GM13977 (cell line): ENCODE results near the gene DLG2.

ENCODE experiments used
- DNase-seq: peaks from one replicate; pipeline ENCODE4 v3.0.0; 2012; ENCODE audit warnings: low spot score
- in situ Hi-C: fragments of 300-500 bp; cut with MboI; formaldehyde crosslinking; loops from one replicate; pipeline ENCODE4 v1.12.0; 2022; ENCODE audit warnings: low sequenced_read_pairs, low pct_unique_long_range_greater_than_20kb, mixed read lengths, inconsistent platforms; ENCODE audit not compliant: unreplicated experiment
- TF ChIP-seq, protein P1 (sequence below): IDR thresholded peaks from 2 replicates; pipeline ENCODE4 v1.5.1; 2012; ENCODE audit warnings: mild to moderate bottlenecking, control low read depth; ENCODE audit not compliant: insufficient read depth; ENCODE audit errors: extremely low read depth, missing control alignments

The DLG2 gene

DNA sequence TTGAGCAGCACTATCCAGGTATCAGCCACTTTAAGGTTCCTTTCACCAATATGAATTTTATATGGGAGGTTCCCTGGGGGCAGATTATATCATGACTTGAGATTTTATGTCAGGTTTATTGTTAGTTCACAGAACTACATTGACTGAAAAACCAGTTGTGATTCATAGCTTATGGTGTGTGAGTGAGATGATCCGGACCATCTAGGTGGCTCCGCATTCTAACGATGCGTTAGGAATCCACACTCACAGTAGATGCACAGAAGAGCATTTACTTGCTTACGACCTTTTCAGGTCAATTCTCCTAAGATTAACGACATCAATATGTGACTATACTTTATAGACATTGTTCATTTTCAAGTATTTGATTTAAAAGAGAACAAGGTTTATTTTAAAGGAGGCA lies 1356.7 kb downstream of the DLG2 start:
- no peak for DNase-seq
- TF ChIP-seq, protein P1, sequence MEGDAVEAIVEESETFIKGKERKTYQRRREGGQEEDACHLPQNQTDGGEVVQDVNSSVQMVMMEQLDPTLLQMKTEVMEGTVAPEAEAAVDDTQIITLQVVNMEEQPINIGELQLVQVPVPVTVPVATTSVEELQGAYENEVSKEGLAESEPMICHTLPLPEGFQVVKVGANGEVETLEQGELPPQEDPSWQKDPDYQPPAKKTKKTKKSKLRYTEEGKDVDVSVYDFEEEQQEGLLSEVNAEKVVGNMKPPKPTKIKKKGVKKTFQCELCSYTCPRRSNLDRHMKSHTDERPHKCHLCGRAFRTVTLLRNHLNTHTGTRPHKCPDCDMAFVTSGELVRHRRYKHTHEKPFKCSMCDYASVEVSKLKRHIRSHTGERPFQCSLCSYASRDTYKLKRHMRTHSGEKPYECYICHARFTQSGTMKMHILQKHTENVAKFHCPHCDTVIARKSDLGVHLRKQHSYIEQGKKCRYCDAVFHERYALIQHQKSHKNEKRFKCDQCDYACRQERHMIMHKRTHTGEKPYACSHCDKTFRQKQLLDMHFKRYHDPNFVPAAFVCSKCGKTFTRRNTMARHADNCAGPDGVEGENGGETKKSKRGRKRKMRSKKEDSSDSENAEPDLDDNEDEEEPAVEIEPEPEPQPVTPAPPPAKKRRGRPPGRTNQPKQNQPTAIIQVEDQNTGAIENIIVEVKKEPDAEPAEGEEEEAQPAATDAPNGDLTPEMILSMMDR = no peak
- in situ Hi-C loops = loop anchor here (25.0 kb wide), 1 partner anchor 433 kb away; no protein-coding TSS in a partner anchor

DNA sequence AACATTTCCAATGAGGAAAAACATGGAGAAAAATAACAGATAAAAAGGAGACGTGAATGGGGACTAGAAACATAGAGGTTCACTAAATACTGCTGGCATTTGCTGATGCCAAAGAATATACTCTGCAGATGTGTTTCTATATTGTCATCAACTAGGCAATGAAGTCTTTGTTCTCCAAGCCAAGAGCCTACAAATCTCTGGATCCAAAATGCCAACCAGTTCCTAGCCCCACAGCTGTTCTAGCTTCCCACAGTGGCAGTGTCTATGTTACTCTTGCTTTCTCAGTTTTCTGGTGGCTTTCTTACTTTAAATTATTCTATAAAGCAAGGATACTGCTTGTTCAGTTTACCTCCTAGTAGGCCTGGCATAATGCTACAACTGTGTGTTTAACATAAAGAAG lies 1363.1 kb downstream of the DLG2 start:
- in situ Hi-C loops = loop anchor here (25.0 kb wide), 1 partner anchor 427 kb away; no protein-coding TSS in a partner anchor
- DNase-seq = no peak
- TF ChIP-seq, protein P1 = no peak

DNA sequence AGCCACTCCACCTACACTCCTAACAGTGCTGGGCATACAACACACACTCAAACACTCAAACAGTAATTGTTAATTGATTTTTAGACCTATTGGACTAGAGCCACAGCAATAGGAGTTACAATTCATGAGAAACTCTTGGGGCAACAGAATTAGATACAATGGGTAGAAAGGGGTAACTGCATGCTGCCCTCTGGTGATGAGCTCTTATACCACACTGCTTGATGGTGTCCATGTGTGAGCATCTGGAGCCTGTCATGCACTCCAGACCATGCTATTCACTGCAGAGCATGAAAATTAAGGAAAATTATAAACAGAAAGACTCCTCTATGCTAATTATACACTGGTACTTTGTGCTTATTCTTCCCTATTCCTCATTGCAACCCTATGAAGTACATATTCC lies 1365.4 kb downstream of the DLG2 start:
- TF ChIP-seq, protein P1 = peak; percentile 47
- DNase-seq = peak; percentile 7
- in situ Hi-C loops = loop anchor here (25.0 kb wide), 1 partner anchor 424 kb away; no protein-coding TSS in a partner anchor

DNA sequence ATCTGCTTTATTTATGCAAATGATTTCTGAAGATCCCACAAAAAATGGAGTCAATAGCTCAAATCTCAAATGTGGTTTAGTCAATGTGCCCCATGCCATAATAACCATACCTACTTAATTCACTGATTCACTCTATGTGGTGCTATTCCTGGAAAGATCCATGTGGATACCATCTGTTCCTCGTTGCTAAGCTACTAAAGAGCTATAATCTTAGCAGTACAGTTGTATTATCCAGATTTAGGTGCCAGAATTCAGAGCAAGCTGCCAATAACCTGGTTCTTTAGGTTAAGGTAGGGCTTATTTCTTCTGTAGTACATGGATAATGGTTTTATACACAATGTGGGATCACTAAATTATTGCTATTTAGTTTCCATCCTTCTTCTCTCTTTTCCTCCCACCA lies 1366.3 kb downstream of the DLG2 start:
- TF ChIP-seq, protein P1 = no peak
- in situ Hi-C loops = loop anchor here (25.0 kb wide), 1 partner anchor 424 kb away; no protein-coding TSS in a partner anchor
- no peak for DNase-seq

DNA sequence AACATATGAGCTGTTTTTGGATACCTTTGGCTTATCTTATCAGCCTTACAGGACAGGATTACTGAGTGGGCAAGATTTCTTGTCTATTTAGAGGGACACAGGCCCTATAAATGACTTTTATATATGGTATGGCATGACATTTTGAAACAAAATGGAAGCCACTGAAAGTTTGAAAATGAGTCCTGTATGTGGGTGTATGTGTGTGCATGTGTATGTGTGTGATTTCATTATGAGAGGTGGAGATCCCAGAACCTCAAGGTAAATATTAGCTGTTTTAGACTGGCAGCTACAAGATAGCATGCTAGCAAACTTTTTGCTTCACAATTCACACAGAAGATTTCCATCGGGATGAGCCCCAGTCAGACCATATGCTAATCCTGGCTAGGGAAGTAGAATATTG lies 1370.5 kb downstream of the DLG2 start:
- in situ Hi-C loops = loop anchor here (25.0 kb wide), 1 partner anchor 419 kb away; no protein-coding TSS in a partner anchor

DNA sequence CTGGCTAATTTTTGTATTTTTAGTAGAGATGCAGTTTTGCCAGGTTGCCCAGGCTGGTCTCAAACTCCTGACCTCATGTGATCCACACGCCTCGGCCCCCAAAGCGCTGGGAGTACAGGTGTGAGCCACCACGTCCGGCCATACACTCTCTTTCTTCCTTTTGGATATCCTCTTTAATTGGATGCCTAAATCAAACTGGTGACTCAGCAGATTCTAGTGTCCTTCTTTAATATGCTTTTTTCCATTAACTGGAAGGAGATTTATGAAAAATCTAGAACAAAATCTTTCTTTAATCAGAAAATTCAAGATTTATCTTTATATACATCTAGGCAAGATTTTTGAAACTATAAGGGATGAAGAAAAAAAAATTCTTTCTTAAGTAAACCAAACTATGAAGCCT lies 1371.7 kb downstream of the DLG2 start:
- in situ Hi-C loops = loop anchor here (25.0 kb wide), 1 partner anchor 418 kb away; no protein-coding TSS in a partner anchor
- TF ChIP-seq, protein P1 = no peak
- DNase-seq = no peak

More for the DNA sequence above, 1370.5 kb downstream of the DLG2 start:
- TF ChIP-seq, protein P1 = no peak
- DNase-seq = no peak
